Gastroesophageal sphincter (tissue), 3 donors: ENCODE measurements around the gene PLA1A.
"Not testable (repeated sequence)": the region's sequence is repeated elsewhere in the genome, so short reads cannot be mapped to it uniquely, and the experiment has no call there.

Experiments used
- EP300 ChIP-seq: sonication (generic); formaldehyde crosslinking; IDR thresholded peaks from one replicate; pipeline ENCODE4 v1.6.1; 2017; ENCODE audit warnings: antibody characterized with exemption, mild to moderate bottlenecking
- POLR2A ChIP-seq, 2 donors: fragments of 450-650 bp; IDR thresholded peaks; one replicate each; pipeline ENCODE4 v1.6.1; 2017; ENCODE audit warnings: antibody characterized with exemption in 2 of 2, mild to moderate bottlenecking in 2 of 2, moderate library complexity in 1 of 2
- TF ChIP-seq, protein P1 (sequence below), 4 experiments: fragments of 200-600 bp in 2 of 4; fragments of 450-650 bp in 2 of 4; sonication (generic) in 1 of 4; IDR thresholded peaks; one replicate each; pipeline ENCODE4 v1.5.1; 2017 to 2019; ENCODE audit warnings: antibody characterized with exemption in 4 of 4, mild to moderate bottlenecking in 2 of 4, moderate library complexity in 2 of 4

DNA sequence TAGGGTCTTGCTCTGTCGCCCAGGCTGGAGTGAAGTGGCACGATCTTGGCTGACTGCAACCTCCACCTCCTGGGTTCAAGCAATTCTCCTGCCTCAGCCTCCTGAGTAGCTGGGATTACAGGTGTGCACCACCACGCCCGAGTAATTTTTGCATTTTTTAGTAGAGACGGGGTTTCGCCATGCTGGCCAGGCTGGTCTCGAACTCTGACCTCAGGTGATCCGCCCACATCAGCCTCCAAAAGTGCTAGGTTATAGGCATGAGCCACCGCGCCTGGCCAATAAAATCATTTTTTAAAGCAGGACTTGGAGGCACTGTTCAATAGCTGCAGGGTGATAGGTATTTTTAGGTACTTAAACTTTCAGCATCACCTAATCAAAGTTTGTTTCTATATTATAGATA lies 80.5 kb downstream of the PLA1A start:
- TF ChIP-seq, protein P1, sequence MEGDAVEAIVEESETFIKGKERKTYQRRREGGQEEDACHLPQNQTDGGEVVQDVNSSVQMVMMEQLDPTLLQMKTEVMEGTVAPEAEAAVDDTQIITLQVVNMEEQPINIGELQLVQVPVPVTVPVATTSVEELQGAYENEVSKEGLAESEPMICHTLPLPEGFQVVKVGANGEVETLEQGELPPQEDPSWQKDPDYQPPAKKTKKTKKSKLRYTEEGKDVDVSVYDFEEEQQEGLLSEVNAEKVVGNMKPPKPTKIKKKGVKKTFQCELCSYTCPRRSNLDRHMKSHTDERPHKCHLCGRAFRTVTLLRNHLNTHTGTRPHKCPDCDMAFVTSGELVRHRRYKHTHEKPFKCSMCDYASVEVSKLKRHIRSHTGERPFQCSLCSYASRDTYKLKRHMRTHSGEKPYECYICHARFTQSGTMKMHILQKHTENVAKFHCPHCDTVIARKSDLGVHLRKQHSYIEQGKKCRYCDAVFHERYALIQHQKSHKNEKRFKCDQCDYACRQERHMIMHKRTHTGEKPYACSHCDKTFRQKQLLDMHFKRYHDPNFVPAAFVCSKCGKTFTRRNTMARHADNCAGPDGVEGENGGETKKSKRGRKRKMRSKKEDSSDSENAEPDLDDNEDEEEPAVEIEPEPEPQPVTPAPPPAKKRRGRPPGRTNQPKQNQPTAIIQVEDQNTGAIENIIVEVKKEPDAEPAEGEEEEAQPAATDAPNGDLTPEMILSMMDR (IDR thresholded peaks at IDR 0.05) = not testable (repeated sequence)
- TF ChIP-seq POLR2A (IDR thresholded peaks at IDR 0.05); EP300: not testable (repeated sequence)
